ENCODE data around the gene SPTLC3.

- TF ChIP-seq CTCF (IDR thresholded peaks at IDR 0.05; ENCODE audit: insufficient read depth, low read length) = no peak
- no peak for TF ChIP-seq POLR2AphosphoS5 (IDR thresholded peaks at IDR 0.05; ENCODE audit: low read depth)
Observed at GRCh38 chr20:13109658-13110057, 100.9 kb downstream of the SPTLC3 start.

Measured in HL-60 (cell line).